Stimulated activated CD4-positive, alpha-beta T cell treated with anti-CD3 and anti-CD28 coated beads, Interleukin-1b, Interleukin-23, amount 100 ng/mL, for 48 hours (primary cell): Measurements from ENCODE around the gene SLC35C1.
"Not testable (repeated sequence)": the region's sequence is repeated elsewhere in the genome, so short reads cannot be mapped to it uniquely, and the experiment has no call there.

Experiments
- DNase-seq: peaks from one replicate; pipeline ENCODE4 v3.0.0-alpha.2; 2020

SLC35C1 gene

GRCh38 chr11:45811571-45812290 is 6.8 kb downstream of the SLC35C1 start:
- no peak for DNase-seq

- DNase-seq, result no peak
Measured at GRCh38 chr11:45812581-45813548, 7.9 kb downstream of the SLC35C1 start.

- no peak for DNase-seq
Measured at GRCh38 chr11:45815747-45816146, 10.8 kb downstream of the SLC35C1 start.

- no peak for DNase-seq
Measured at GRCh38 chr11:45816614-45817013, 11.7 kb downstream of the SLC35C1 start.

- no peak for DNase-seq
Measured at GRCh38 chr11:45817191-45817590, 12.2 kb downstream of the SLC35C1 start.

- no peak for DNase-seq
Measured at GRCh38 chr11:45818961-45819605, 14.1 kb downstream of the SLC35C1 start.

- DNase-seq, result no peak
Measured at GRCh38 chr11:45820211-45820857, 15.4 kb downstream of the SLC35C1 start.

- not testable (repeated sequence) for DNase-seq
Measured at GRCh38 chr11:45826492-45826891, 21.5 kb downstream of the SLC35C1 start.

- DNase-seq, result no peak
Measured at GRCh38 chr11:45827123-45827522, 22.2 kb downstream of the SLC35C1 start.

GRCh38 chr11:45828996-45829395 is 24.0 kb downstream of the SLC35C1 start:
- DNase-seq, result no peak

- no peak for DNase-seq
Measured at GRCh38 chr11:45830596-45830995, 25.6 kb downstream of the SLC35C1 start.

- no peak for DNase-seq
Measured at GRCh38 chr11:45832811-45833441, 28.0 kb downstream of the SLC35C1 start.

GRCh38 chr11:45833761-45834160 is 28.8 kb downstream of the SLC35C1 start:
- DNase-seq, result no peak

- no peak for DNase-seq
Measured at GRCh38 chr11:45834298-45834756, 29.4 kb downstream of the SLC35C1 start.

GRCh38 chr11:45839204-45839603 is 34.3 kb downstream of the SLC35C1 start:
- DNase-seq, result no peak

- DNase-seq, result not testable (repeated sequence)
Measured at GRCh38 chr11:45840251-45840650, 35.3 kb downstream of the SLC35C1 start.

GRCh38 chr11:45843158-45843924 is 38.4 kb downstream of the SLC35C1 start:
- DNase-seq, result peak; percentile 89

GRCh38 chr11:45844822-45845578 is 40.1 kb downstream of the SLC35C1 start:
- DNase-seq, result no peak

- no peak for DNase-seq
Measured at GRCh38 chr11:45846174-45846675, 41.3 kb downstream of the SLC35C1 start.
